DMS153 (cell line): ENCODE data around the gene GTPBP6.
"Not testable (repeated sequence)": the region's sequence is repeated elsewhere in the genome, so short reads cannot be mapped to it uniquely, and the experiment has no call there.

Source experiments
- DNase-seq: peaks from one replicate; lab custom pipeline; 2025; lab: John Stamatoyannopoulos, UW

The GTPBP6 gene

DNA sequence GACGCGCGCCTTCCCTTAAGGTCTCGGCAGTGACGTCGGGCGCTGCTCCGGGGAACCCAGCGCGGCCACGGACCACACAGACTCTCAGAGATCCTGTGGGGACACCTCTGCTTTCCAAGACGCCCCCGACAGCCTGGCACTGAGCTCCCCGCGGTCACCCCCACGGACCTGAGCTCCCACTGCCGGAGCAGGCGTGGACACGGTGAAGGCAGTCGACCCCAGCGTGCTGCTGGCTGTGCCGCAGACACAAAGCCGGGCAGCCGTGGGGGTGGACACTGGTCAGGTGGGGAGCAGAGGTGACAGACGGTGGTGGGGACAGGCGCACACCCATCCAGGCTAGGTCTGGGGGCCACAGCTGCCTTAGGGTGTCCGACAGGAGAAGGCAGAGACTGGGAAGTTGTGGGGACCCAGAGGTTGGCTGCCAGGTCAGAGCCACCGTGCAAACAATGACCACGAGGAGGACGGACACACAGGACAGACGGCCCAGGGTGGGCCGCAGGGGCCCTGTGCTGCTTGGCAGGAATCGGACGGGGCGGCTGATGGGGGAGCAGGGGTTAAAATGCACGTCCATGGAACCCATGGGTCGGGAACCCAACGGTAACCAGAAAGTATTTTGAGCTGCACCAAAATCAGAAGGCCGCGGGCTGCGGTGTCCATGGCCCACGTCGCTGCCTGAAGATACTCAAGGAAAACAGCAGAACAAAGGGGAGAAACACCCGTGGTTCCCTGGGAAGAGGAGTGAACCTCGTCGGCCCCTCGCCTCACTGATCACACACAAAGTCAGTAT lies 16.6 kb upstream of the GTPBP6 start:
- no peak for DNase-seq

- DNase-seq: no peak
These were observed 15.8 kb upstream of the GTPBP6 start for GRCh38 chrX:334331-334891.

DNA sequence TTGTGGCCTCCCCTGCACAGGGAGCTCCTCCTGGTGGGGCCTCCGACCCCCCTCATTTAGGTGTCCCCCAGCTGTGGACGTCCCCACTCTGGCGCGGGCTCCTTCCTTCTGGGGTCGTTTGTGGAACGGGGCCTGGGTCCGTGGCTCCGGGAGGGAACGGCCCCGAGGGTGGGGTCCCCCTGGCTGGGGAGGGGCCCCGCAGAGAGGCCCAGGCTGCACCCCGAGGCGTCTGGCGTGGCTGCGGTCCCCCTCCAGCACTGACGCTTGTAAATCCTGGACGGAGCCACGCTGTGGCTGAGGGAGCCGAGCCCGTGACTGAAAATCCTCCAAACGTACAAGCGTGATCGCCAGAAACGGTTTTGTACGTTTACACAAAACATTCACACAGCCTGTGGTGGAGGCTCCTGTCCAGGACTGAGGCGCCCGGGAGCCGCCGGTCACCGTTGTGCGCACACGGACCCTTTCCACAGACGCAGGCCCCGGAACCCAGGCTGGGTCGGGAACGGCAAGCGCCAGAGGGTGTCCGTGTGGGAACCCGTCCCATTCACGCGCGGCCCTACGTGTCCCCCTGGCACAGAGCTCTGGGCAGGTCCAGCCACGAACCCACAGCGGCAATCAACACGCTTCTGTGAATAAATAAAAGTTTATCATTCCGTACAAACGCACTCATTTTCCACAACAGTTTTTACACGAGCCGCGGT lies 15.2 kb upstream of the GTPBP6 start:
- no peak for DNase-seq

GRCh38 chrX:332916-333610 lies 14.5 kb upstream of the GTPBP6 start:
- DNase-seq: no peak

- no peak for DNase-seq
These were observed 13.9 kb upstream of the GTPBP6 start for GRCh38 chrX:332496-332860.

DNA sequence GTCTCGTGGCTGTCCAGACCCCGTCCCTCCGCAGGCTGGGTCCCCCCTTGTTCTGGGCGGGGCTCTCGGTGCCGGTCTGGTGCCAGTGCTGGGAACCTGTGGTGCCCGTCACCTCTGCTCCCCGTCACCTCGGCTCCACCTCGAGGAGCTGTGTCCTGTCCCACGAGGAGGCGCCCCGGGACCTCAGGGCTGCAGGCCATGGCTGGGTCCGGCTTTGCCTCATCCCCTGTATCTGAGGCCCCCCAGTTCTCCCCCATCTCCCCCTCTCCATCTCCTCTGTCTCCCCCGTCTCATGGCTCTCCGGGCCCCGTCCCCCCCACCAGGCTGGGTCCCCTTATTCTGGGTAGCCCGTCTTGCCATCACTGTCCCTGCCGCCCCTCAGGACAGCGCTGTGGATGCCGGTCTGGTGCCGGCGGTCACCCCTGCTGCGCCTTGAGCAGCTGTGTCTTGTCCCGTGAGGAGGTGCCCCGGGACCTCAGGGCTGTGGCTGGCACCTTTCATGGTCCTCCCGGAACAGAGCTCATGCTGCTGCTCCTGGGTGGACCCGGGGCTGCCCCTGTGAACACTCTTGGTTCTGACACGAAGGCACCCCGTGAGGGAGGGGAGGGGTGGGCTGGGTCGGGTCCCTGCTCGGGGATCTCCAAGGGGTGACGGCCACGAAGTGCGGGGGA lies 13.4 kb upstream of the GTPBP6 start:
- no peak for DNase-seq

- DNase-seq: no peak
These were observed 12.7 kb upstream of the GTPBP6 start for GRCh38 chrX:331151-331824.

GRCh38 chrX:330726-331150 lies 12.1 kb upstream of the GTPBP6 start:
- no peak for DNase-seq

- DNase-seq: not testable (repeated sequence)
These were observed 11.6 kb upstream of the GTPBP6 start for GRCh38 chrX:330141-330725.

DNA sequence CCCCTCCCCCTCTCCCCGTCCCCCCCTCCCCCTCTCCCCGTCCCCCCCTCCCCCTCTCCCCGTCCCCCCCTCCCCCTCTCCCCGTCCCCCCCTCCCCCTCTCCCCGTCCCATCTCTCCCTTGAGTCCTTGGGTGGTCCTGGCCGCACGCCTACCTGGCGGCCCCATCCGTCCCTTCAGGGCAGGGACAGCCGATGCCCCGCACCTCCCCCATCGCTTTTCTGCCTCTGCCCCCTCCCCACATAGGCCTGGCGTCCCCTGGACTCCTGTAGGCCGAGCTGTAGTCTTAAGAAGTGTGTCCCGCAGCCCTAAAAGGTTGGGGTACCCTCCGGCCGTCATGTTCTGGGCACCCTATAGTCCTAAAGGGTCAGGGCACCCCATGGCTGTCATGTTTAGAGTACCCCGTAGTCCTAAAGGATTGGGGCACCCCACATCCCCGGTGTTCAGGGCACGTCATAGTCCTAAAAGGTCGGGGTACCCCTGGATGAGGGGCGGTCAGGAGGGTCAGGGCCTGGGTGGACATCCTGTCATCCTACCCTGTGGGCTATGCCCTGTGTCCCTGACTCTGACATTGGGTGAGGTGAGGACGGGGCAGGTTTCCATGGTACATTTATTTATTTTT lies 10.8 kb upstream of the GTPBP6 start:
- no peak for DNase-seq

GRCh38 chrX:327660-328126 lies 9.1 kb upstream of the GTPBP6 start:
- no peak for DNase-seq

DNA sequence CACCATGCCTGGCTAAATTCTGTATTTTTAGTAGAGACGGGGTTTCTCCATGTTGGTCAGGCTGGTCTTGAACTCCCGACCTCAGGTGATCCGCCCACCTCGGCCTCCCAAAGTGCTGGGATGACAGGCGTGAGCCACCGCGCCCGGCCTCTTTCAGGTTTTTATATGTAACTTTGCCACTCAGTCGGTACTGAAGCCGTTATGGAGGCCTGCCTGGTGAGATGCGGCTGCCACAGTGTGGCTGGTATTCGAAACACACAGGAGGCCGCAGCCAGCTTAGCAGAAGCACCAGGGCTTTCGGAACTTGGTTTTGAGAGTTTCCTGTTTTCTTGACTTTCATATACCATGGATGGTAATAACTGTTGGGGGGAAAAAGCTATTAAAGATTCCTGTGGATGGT lies 6.1 kb upstream of the GTPBP6 start:
- not testable (repeated sequence) for DNase-seq

DNA sequence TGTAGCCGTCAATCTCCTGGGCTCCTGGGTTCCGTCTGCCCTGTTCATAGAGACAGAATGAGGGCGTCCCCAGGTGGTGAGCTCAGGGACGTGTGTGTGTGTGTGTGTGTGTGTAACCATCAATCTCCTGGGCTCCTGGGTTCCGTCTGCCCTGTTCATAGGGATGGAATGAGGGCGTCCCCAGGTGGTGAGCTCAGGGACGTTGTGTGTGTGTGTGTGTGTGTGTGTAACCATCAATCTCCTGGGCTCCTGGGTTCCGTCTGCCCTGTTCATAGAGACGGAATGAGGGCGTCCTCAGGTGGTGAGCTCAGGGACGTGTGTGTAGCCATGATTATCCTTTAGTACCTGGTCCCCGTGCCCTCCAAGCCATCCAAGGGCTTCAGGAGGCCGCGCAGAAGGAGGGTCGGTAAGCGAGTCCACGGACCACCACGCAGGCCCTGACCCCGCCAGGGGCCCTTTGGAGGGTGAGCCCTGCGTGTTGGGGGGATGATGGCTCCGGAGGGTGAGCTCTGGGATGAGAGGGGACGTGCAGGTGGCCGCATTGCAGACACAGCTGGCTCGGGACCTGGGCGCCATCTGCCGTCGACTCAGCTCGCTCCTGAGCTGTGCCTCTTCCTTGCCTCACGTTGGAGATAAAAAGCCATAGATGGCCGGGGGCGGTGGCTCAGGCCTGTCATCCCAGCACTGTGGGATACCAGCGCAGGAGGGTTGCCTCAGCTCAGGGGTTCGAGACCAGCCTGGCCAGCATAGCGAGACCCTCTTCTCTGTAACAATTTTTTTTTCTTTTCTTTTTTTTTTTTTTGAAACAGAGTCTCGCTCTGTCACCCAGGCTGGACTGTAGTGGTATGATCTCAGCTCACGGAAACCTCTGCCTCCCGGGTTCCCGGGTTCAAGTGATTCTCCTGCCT lies 5.4 kb upstream of the GTPBP6 start:
- no peak for DNase-seq

DNA sequence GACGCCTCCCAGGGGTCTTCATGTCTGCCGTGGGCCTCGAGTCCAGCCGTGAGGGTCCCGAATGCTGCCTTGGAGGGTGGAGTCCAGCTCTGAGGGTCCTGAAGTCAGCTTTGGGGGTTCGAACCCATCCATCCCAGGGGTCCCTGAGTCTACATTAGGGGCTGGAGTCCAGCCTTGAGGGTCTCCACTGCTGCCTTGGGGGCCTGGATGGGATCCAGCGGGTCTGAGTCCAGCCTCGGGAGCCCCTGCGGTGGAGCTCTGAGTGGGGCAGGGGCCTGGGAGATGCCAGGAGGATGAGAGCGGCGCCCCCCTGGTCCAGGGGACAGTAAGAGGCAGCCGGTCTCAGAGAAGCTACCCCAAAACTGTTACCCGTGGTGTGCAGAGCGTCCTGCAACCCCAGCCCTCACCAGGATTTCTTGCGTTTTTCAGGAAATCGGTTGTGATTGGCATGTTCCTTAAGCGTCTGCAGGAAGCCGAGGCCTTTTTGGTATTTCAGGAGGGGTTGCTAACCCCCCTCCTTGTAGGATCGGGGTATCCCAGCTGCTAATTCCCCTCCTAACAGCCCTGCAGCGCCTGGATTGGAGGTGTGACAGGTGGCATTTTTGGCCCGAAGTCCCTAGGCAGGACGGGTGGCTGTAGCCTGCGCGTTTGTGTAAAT lies 1.7 kb upstream of the GTPBP6 start:
- no peak for DNase-seq

DNA sequence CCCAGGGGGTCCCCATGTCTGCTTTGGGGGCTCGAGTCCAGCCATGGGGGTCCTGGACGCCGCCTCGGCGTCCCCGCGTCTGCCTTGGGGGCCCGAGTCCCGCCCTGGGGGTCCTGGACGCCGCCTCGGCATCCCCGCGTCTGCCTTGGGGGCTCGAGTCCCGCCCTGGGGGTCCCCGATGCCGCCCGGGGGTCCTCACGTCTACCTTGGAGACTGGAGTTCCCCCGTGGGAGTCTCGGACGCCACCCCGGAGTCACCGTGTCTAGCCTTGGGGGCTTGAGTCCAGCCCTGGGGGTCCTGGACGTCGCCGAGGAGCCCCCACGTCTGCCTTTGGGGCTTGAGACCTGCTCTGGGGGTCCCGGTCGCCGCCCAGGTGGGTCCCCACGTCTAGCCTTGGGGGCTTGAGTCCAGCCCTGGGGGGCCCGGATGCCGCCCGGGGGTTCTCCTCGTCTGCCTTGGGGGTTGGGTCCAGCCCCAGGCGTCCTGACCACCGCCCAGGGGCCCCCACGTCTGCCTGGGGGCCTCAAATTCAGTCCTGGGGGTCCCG lies 1.1 kb upstream of the GTPBP6 start:
- DNase-seq: no peak

DNA sequence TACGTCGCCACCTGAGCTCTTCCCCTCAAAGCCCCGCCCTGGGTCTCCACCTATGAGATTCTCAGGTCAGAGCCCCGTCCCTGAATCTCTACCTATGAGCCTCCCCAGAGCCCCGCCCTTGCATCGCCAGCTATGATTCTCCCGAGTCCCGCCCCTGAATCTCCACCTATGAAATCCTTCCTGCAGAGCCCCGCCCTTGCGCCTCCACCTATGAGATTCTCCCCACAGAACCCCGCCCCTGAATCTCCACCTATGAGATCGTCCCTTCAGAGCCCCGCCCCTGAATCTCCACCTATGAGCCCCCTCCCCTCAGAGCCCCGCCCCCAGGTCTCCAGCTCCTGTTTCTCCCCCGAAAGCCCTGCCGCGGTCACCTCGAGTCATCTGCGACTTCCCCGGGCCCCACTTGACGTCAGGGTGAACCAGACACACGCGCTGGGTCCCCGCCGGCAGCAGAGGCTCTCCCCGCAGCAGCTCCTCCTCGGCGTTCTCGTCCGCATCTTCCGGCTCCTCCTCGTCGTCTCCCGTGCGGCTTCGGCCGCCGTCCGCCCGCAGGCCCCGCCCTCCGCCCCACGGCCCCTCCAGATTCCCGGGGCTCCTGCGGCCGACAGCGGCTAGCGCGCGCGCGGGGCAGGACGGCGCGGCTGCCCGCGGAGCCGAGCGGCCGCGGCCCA lies 393 bp downstream of the GTPBP6 start:
- no peak for DNase-seq

- DNase-seq: no peak
These were observed 1.1 kb downstream of the GTPBP6 start for GRCh38 chrX:317424-318067.
